HG02678 (cell line): ENCODE measurements around the gene CALCOCO2.

Experiments
- ATAC-seq: cut with Tn5 transposase; IDR thresholded peaks from one replicate; pipeline ENCODE4 v1.9.1; 2021; ENCODE audit warnings: mild to moderate bottlenecking, moderate library complexity; ENCODE audit not compliant: unreplicated experiment

Gene CALCOCO2

DNA sequence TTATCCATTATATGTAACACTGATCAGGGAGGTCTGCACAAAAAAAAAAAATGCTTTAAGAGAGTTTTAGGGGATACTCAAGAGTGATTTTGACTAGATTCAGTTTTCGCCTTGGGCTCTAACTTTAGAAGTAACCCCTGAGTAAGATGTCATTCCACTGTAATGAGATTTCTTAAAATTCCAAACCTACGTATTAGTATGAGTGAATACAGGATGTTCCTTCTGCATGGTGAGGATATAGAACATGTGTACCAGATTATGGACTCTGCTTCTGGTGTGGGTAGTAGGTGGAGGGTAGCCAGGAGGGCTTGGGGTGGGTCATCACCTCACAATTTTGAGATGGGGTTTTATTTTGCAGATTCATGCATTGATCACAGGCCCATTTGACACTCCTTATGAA lies 81.6 kb downstream of the CALCOCO2 start:
- no peak for ATAC-seq
